ENCODE measurements around the gene GALNS.

DNA sequence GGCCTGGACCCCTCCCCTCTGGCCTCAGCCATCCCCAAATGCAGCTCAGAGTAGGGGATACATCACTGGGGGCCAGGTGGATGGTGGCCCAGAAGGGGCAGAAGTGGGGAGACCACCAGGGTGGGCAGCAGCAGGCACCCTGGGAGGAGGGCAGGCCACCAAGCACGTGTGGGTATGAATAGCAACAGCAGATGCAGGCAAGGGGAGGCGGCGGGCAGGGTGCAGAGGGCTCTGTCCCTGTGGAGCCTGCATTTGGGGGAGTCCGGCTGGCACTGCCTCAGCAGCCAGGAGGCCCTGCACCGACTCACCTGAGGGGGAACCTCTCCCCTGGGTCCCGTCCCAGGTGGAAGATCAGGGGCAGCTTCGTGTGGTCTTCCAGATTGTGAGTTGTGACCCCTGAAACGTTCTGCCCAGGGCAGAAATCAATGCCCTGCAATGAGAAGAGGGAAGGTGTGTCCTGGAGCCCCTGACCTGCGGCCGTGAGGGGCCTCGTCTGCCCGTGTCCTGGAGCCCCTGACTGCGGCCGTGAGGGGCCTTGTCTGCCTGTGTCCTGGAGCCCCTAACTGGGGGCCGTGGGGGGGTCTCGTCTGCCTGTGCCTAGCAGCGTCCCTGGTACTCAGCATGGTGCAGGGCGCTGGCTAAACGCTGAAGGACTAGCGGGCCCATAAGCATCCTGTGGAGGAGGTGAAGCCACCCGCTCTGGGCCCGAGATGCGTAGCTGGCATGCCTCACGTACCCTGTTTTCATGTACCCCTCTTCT lies 34.3 kb downstream of the GALNS start:
- TF ChIP-seq, protein P1, sequence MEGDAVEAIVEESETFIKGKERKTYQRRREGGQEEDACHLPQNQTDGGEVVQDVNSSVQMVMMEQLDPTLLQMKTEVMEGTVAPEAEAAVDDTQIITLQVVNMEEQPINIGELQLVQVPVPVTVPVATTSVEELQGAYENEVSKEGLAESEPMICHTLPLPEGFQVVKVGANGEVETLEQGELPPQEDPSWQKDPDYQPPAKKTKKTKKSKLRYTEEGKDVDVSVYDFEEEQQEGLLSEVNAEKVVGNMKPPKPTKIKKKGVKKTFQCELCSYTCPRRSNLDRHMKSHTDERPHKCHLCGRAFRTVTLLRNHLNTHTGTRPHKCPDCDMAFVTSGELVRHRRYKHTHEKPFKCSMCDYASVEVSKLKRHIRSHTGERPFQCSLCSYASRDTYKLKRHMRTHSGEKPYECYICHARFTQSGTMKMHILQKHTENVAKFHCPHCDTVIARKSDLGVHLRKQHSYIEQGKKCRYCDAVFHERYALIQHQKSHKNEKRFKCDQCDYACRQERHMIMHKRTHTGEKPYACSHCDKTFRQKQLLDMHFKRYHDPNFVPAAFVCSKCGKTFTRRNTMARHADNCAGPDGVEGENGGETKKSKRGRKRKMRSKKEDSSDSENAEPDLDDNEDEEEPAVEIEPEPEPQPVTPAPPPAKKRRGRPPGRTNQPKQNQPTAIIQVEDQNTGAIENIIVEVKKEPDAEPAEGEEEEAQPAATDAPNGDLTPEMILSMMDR (IDR thresholded peaks at IDR 0.05 in 8 of 11, conservative IDR thresholded peaks at IDR 0.05 in 3 of 11) = no peak
- no peak for TF ChIP-seq POLR2AphosphoS5 (IDR thresholded peaks at IDR 0.05)
